Liver (tissue), 3 donors: Measurements from ENCODE around the gene PPP3CA.

Experiments used
- EGR1 ChIP-seq, 2 donors: IDR thresholded peaks; 2 replicates each; pipeline ENCODE4 v1.6.1; 2016 to 2018; ENCODE audit warnings: antibody characterized with exemption in 2 of 2, low read depth in 2 of 2
- TF ChIP-seq, protein P1 (sequence below): IDR thresholded peaks from 2 replicates; pipeline ENCODE4 v1.6.1; 2016; ENCODE audit warnings: antibody characterized with exemption
- TF ChIP-seq, protein P2 (sequence below): fragments of 150-350 bp; IDR thresholded peaks from 2 replicates; pipeline ENCODE4 v1.5.1; 2017; ENCODE audit warnings: improper control_type of control experiment, low read depth, low read length; ENCODE audit not compliant: missing input control
- donor health status: healthy.
- donor health status: healthy.

DNA sequence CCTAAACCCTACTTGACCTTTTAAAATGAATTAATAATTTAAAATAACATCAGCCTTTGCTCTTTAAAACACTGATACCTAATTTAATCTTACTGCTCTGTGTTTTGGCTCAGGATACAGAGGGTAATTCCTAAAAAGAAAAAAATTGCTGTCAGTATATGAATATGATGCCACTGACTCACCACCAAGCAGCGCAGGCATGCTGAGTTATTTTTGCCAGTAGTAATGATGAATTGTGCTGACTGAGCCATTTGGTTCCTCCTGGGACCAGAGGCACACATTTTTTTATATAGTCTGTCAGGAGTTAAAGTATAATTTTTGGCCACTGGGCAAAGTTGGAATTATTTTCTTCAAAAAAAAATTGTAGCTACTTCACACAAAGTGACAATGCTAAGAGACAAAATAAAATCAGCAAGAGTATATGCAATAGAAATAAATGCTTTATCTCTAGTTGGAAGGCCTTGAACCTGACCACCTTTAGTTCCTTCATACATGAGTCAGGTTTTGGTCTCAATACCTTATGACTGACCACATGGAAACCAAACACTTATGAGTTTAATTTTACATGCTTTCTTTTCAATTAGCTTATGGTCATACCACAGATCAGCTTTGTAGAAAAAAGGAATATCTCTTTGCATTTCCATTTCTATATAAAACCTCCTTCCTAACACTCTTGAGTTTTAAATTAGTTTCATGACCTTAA lies 115.1 kb downstream of the PPP3CA start:
- TF ChIP-seq, protein P1, sequence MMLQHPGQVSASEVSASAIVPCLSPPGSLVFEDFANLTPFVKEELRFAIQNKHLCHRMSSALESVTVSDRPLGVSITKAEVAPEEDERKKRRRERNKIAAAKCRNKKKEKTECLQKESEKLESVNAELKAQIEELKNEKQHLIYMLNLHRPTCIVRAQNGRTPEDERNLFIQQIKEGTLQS = no peak
- TF ChIP-seq EGR1 (IDR thresholded peaks at IDR 0.05; ENCODE audit: low read depth in 2 of 2) = no peak
- TF ChIP-seq, protein P2, sequence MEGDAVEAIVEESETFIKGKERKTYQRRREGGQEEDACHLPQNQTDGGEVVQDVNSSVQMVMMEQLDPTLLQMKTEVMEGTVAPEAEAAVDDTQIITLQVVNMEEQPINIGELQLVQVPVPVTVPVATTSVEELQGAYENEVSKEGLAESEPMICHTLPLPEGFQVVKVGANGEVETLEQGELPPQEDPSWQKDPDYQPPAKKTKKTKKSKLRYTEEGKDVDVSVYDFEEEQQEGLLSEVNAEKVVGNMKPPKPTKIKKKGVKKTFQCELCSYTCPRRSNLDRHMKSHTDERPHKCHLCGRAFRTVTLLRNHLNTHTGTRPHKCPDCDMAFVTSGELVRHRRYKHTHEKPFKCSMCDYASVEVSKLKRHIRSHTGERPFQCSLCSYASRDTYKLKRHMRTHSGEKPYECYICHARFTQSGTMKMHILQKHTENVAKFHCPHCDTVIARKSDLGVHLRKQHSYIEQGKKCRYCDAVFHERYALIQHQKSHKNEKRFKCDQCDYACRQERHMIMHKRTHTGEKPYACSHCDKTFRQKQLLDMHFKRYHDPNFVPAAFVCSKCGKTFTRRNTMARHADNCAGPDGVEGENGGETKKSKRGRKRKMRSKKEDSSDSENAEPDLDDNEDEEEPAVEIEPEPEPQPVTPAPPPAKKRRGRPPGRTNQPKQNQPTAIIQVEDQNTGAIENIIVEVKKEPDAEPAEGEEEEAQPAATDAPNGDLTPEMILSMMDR = no peak
